Measurements from ENCODE around the gene CYP4F2.
"Not testable (repeated sequence)": the region's sequence is repeated elsewhere in the genome, so short reads cannot be mapped to it uniquely, and the experiment has no call there.

The CYP4F2 gene, protein sequence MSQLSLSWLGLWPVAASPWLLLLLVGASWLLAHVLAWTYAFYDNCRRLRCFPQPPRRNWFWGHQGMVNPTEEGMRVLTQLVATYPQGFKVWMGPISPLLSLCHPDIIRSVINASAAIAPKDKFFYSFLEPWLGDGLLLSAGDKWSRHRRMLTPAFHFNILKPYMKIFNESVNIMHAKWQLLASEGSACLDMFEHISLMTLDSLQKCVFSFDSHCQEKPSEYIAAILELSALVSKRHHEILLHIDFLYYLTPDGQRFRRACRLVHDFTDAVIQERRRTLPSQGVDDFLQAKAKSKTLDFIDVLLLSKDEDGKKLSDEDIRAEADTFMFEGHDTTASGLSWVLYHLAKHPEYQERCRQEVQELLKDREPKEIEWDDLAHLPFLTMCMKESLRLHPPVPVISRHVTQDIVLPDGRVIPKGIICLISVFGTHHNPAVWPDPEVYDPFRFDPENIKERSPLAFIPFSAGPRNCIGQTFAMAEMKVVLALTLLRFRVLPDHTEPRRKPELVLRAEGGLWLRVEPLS

DNA sequence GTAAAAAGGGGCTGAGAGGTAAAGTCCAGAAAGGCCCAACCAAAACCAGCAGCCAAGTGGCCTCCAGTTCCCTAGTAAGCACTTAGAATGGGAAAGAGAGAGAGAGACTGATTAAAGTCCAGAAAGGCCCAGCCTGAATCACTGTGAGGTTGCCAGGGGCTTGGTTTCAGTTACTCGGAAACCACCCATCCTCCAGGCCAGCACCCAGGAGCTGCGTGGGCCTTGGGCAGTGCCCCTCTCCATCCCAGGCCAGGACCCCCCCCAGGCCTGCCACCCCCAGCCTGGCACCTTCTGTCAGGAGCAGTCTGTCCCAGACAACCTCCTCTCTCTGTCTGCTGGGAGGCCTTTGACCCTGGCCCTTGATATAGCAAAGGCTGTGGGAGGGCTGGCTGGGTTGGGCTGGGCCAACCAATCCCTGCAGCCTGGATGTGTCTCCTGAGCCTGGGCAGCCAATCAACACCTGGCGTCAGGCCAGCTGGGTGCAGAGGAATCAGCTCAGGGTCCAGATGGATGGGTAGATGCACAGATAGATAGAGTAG, at the start of gene CYP4F2:
CYP4F2 (minus strand) TSS at position 337 of the 539 bp plus-strand sequence. CDS start 463 bp downstream, outside the sequence.
- no peak for DNase-seq (ENCODE audit: low read depth in 1 of 2, low spot score in 1 of 2)

DNA sequence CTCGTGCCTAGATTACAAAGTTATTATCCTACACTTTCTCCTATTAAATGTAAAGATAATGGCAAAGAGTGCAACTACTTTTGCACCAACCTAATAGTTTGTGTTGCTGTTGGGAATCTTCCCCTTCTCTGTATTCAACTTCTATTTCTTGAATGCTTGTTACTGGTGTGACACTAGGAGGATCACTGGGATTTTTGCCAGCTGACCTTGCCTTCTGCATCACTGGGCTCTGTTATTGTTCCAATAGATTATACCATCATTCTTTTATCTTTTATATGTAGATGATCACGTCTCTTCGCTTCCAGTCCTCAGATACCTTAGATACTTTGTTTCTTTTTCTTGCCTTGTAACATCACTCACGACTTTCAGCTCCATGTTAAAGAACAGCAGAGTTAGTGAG, 47.4 kb upstream of the CYP4F2 start:
- no peak for DNase-seq (ENCODE audit: low read depth in 1 of 2, low spot score in 1 of 2)

DNA sequence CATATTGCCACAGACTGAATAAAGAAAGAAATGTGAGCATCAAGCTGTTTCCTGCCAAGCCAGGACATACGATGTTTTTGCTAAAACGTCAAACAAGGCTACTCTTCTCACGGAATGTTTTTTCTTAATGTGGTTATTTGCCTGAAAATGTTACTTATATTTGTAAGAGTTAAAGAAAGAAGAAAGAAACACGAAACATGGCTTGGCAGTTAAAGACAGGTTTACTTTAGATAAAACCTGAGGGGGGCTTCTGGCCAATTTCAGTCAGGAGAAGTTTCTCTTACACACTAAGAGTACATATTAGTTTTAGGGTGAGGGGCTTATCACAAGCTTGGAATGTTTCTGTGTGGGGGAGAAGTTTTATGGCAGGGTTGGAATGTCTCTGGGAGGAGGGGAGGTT, 46.5 kb upstream of the CYP4F2 start:
- no peak for DNase-seq (ENCODE audit: low read depth in 1 of 2, low spot score in 1 of 2)

DNA sequence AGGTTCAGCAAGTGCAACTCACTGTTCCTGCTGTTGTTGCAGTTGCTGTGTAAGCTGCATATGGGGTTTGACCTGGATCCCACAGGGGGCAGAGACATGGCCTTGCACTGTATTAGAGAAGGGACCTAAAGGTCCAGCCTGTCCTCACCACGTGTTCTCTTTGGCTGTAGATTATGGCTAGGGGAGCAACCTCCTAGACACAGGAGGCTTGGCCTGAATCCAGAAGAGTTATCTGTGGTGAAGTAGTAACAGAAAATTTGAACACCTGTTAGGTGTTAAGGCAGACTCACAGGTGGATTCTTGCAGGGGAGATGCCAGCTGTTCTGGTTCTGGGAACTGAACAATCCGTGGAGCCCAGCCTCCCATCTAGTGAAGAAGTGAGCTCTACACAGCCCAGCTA, 39.9 kb upstream of the CYP4F2 start:
- DNase-seq (ENCODE audit: low read depth in 1 of 2, low spot score in 1 of 2) = no peak

DNA sequence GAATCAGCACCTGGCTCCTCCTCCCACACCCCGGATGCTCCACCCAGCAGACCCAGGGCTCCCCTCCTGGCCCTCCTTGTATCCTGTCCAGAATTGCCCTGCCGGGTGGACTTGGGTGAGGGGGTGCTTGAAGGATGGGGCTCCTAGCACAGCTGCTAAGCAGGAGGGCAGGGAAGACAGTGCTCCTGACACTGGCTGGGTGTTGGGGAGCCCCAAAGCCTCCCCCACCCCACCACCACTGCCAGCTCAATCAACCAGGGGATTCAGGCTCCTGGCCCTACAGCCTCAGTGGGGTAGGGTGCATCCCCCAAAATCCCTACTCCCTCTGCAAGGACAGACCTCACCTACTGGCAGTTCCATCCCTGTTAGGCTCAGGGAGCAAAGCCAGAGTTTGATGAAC, 39.1 kb upstream of the CYP4F2 start:
- DNase-seq (ENCODE audit: low read depth in 1 of 2, low spot score in 1 of 2) = no peak

DNA sequence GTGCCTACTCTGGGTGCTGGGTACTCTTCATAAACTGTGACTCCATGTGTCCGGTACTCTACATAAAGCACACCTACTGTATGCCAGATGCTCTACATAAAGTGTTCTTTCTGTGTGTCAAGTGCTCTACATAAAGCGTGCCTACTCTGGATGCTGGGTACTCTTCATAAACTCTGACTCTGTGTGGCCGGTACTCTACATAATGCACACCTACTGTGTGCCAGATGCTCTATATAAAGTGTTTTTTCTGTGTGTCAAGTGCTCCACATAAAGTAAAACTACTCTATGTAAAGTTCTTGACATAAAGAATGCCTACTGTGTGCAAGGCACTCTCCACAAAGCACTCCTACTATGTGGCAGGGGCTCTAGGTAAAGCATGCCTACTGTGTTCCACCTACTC, 38.3 kb upstream of the CYP4F2 start:
- DNase-seq (ENCODE audit: low read depth in 1 of 2, low spot score in 1 of 2) = no peak

DNA sequence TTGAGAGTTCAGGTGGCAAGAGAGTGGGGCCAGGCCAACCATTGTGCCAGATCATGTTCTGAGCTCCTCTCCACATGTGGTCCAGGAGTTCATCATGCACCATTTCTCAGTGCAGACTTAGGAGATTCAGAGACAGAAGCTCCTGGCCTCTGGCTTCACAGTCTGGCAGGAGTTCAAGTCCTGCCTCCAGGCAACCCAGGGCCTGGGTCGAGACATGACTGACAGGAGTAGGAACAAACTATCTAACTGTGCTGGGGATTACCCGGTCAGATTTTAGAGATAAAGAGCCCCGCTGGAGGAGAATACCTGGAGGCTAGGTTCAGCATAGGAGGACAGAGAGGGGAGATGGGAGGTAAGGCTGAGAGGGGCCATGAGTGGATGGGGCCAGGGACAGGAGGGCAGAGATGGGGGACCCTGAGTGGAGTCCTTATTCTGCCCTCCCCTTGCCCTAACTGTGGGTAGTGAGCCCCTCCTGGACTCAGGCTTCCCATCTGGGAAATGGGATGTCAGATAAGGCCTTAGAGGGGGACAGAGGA, 37.4 kb upstream of the CYP4F2 start:
- no peak for DNase-seq (ENCODE audit: low read depth in 1 of 2, low spot score in 1 of 2)

DNA sequence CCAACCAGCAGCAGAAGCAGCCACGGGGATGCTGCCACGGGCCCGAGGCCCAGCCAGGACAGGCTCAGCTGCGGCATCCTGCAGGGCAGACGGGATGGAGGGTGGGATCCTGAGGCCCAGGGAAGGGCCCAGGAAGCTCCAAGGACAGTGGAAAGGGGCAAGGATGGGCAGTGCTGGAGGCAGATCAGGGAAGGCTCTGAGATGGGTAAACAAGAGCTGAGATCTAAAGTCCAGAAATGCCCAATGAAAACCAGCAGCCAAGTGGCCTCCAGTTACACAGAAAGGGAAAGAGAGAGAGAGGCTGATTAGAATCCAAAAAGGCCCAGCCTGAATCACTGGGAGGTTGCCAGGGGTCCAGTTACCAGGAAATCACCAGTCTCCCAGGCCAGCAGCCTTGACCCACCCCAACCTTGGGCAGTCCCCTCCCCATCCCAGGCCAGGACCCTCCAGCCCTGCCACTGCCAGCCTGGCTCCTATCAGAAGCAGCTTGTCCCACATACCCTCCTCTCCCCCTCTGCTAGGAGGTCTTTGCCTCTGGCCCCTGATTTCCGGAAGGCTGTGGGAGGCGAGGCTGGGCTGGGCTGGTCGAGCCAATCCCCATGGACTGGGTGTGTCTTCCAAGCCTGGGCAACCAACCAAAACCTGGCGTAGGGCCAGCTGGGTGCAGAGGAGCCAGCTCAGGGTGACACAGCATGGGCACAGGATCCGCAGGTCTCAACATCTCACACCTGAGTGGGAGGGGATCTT, 36.6 kb upstream of the CYP4F2 start, which contains the start of gene CYP4F11:
CYP4F11 (minus strand) TSS at position 198 of the 747 bp plus-strand sequence; CDS start at position 77, 121 bp downstream.
- no peak for DNase-seq (ENCODE audit: low read depth in 1 of 2, low spot score in 1 of 2)

DNA sequence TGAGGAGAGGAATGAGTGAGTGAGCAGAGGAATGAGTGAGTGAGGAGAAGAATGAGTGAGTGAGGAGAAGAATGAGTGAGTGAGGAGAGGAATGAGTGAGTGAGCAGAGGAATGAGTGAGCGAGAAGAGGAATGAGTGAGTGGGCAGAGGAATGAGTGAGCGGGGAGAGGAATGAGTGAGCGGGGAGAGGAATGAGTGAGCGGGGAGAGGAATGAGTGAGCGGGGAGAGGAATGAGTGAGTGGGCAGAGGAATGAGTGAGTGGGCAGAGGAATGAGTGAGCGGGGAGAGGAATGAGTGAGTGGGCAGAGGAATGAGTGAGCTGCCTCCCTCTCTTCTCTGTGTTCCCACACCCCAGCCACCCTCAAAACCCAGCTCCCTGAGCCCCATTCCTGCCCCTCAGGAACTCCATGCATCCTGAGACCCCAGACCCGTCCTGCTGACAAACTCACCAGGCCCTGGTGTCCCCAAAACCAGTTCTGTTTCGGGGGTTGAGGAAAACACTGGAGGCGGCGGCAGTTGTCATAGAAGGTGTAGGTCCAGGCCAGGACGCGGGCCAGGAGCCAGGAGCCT, 36.0 kb upstream of the CYP4F2 start:
- DNase-seq (ENCODE audit: low read depth in 1 of 2, low spot score in 1 of 2) = not testable (repeated sequence)

DNA sequence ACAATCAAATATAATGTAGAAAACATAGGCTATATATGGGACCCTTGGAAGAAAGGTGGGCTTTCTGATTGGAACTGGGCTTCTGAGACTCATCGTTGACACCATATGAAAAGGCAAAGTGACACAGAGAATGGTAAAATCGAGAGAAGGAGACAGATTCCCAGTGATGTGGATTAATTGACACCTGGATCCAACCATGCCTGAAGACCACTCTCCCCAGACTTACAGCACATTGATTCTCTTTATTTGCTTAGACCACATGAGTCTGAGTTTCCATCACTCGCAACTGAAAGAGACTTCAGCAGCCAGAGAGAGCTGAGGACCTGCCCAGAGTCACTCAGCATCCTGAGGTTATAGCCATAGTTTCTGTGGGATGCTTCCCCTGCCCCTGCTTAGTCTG, 30.4 kb upstream of the CYP4F2 start:
- no peak for DNase-seq (ENCODE audit: low read depth in 1 of 2, low spot score in 1 of 2)

DNA sequence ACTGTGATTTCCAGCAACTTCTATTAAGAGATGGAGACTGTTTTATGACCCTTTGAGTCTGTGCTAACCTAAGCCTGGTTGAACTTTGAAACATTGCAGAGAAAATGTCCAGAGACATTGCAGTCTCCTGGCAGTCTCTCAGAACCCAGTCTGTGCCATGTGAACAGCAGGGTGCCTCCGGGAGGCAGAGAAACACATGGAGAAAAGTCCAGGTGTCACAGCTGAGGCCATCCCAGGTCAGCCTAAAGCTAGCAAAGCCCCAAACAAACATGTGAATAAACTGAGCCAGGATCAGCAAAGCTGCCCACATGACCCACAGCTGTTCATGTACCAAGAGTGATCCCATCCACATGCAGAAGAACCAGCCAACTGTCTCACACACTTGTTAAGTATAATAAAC, 28.6 kb upstream of the CYP4F2 start:
- DNase-seq (ENCODE audit: low read depth in 1 of 2, low spot score in 1 of 2) = no peak

DNA sequence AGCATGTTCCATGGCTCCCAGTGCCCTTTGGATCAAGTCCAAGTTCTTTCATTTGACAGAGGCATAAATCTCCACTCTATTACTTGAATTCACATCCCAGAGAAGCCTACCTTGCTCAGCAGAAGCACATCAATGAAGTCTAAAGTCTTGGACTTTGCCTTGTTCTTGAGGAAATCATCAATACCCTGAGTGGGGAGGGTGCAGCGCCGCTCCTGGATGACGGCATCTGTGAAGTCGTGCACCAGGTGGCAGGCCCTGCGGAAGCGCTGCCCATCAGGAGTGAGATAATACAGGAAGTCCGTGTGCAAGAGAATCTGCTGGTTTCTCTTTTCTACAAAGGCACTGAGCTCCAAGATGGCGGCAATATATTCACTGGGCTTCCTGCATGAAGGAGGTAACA, 25.8 kb upstream of the CYP4F2 start:
- DNase-seq (ENCODE audit: low read depth in 1 of 2, low spot score in 1 of 2) = no peak

DNA sequence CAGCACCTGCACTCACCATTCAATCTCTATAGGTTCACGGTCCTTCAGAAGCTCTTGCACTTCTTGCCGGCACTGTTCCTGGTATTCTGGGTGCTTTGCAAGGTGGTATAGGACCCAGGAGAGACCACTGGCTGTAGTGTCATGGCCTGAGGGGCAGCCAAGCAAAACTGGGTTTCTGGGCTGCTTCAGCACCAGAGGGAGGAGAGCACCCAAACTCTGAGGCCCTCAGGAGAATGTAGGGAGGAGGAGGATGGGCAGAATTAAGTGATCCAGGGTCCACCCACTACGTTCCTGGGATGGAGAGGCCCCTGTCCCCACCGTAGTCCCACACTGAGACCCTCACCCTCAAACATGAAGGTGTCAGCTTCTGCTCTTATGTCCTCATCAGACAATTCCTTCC, 24.1 kb upstream of the CYP4F2 start:
- no peak for DNase-seq (ENCODE audit: low read depth in 1 of 2, low spot score in 1 of 2)

DNA sequence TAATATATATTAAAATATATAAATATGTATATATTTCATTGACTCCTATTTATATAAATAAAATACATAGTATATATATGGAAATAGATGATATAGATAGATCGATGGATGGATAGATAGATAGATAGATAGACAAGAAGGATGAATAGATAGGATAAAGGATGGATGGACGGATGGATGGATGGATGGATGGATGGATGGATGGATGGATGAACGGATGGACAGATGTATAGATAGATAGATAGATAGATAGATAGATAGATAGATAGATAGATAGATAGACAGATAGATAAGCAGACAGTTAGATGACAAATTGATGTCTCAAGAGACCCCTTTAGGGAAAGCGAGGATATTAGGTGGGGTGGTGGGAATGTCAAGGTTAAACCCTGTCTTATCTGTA, 21.4 kb upstream of the CYP4F2 start:
- no peak for DNase-seq (ENCODE audit: low read depth in 1 of 2, low spot score in 1 of 2)

DNA sequence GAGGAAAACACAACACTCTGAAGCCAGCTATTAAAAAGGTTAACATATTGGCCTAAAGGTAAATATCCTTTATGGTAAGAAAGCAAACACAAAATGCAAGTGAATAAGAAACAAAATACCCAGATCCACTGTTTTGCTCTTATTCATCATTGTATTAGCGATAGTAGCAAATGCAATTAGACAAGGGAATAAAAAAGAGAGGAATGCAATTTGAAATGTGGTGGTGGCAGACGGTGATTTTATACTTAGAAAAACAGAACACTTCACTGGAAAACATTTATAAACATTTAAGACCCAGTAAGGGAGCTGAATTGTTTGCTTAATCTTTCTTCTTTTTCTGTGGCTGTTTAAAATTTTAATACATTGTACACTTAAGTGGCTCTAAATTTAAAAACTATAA, 17.2 kb upstream of the CYP4F2 start:
- DNase-seq (ENCODE audit: low read depth in 1 of 2, low spot score in 1 of 2) = no peak

DNA sequence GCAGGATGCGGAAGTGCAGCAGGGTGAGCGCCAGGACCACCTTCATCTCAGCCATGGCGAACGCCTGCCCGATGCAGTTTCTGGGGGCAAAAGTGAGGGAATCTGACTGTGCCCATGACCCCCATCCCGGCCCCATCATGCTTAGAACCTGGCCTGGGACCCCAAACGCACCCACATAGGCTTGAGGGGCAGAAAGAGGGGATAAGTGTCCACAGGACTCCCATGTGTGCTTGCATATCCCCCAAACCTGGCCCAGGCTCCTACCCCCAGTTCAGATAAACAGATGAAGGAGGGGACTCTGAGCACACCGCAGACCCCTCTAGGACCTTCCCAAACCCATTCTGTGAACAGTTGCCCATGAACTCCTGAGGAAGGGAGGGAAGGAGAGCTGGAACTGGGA, 16.0 kb upstream of the CYP4F2 start:
- DNase-seq (ENCODE audit: low read depth in 1 of 2, low spot score in 1 of 2) = no peak

DNA sequence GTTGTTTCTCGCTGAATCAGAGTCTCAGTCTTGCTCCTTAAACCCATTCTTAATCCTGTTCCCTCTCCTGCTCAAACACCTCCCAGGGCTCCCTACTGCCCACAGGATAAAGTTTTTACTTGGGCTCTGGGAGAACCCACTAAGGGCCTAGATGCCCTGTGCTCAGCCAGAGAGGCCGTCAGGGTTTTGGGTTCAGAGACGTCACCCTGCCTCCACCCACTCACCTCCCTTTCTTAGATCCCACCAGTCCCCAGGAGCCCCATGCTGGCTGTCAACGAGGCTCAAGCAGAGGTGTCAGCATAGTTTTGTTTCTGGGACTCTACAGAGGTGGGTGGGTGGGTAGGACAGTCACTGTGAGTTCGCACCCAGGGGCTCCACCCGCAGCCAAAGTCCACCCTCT, 15.5 kb upstream of the CYP4F2 start:
- no peak for DNase-seq (ENCODE audit: low read depth in 1 of 2, low spot score in 1 of 2)

DNA sequence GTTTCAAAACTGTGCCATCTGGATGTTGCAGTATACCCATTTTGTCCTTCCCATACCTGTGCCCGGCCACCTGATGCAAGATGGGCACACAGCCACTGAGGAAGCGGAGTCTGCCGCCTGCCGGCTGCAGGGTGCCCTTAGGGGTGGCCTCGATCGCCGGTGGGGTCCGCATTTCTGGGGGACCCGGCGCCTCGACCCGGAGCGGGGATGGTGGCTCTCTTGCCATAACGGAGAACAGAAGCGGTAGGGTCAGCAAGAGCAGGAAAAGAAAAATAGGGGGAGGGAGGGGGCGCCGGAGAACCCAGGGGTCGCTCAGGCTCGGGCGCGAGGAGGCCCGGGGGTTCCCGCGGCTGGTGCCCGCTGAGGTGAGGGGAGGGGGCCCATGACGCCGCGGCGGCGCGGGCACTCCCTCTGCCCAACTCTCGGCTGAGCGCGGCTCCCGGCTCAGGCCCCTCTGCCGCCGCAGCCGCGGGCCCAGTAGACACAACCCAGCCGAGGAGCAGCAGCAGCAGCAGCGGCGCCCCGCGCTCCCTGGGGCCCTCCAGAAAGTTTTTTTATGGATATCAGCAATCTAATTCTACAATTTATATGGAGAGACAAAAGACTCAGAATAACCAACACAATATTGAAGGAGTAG, 13.8 kb upstream of the CYP4F2 start:
- DNase-seq (ENCODE audit: low read depth in 1 of 2, low spot score in 1 of 2) = no peak

DNA sequence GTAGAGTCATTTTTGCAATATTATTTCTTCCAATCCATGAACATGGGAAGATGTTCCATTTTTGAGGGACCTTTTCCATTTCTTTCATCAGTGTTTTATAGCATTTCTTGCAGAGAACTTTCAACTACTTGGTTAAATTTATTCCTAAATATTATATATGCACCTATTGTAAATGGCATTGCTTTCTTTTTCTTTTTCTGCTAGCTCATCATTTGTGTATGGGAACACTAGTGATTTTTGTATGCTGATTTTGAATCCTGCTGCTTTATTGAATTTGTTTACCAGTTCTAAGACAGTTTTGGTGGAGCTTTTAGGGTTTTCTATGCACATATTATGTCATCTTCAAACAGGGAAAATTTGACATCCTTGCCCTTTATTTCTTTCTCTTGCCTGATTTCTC, 7.2 kb upstream of the CYP4F2 start:
- no peak for DNase-seq (ENCODE audit: low read depth in 1 of 2, low spot score in 1 of 2)

DNA sequence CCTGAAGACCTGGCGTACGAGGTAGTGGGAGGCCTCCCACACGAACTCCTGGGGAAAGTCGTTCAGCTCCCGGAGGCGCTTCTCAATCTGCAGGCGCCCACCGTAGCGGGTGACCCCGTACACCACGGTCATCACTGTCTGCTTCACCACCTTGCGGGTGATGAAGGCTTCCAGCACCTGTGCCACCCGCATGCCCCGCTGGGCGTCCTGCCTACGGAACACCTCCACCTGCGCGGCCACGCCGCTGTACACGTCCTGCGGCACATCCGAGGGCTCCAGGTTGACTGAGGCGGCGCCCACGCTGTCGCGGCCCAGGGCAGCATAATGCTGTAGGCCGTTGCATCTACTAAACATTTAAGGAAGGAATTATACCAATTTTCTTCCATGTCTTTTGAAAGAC, 5.0 kb upstream of the CYP4F2 start:
- DNase-seq (ENCODE audit: low read depth in 1 of 2, low spot score in 1 of 2) = not testable (repeated sequence)

DNA sequence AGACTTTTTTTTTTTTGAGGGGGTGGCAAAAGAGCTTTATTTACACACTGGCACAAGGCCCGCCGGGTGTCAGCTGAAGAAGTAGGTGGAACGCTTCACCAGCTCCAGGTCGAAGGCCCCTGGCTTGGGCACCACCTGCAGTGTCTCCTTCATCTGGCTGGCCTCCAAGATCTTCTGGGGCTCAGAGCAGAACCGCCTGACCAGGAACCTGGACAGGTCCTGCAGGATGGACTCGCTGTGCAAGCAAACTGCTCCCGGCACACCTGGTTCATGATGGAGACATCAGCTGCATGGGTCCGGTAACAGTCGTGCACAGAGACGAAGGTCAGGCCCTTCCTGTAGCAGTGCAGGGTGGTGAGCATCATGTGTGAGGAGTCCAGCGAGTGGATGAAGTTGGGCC, 4.4 kb upstream of the CYP4F2 start:
- DNase-seq (ENCODE audit: low read depth in 1 of 2, low spot score in 1 of 2) = no peak

All from activated T-helper 1 cell treated with anti-CD3 and anti-CD28 coated beads, Interleukin-2, amount 50 U/mL, for 16 hours (primary cell).